HG02798 (cell line): Measurements from ENCODE around the gene AKT2.
A peak's percentile ranks its signal among the peaks of the same experiment; 100 is the strongest.

ENCODE experiments used
- ATAC-seq: cut with Tn5 transposase; IDR thresholded peaks from one replicate; pipeline ENCODE4 v1.9.1; 2021; ENCODE audit warnings: mild to moderate bottlenecking; ENCODE audit not compliant: unreplicated experiment, poor library complexity

Gene AKT2

GRCh38 chr19:40200341-40201099 is 84.6 kb downstream of the AKT2 start:
- no peak for ATAC-seq

GRCh38 chr19:40198272-40198990 is 86.7 kb downstream of the AKT2 start:
- no peak for ATAC-seq

- no peak for ATAC-seq
These were observed 91.6 kb downstream of the AKT2 start for GRCh38 chr19:40193587-40193849.

GRCh38 chr19:40192758-40193586 is 92.2 kb downstream of the AKT2 start:
- no peak for ATAC-seq

GRCh38 chr19:40191836-40192646 is 93.1 kb downstream of the AKT2 start:
- ATAC-seq: peak; percentile 7

GRCh38 chr19:40190891-40191835 is 94.0 kb downstream of the AKT2 start, which contains the start of gene MAP3K10:
TSS of gene MAP3K10 (plus strand) at chr19:40191426. CDS start at chr19:40192032, 606 bp downstream.
- ATAC-seq: peak; percentile 78

- no peak for ATAC-seq
These were observed 100.9 kb downstream of the AKT2 start for GRCh38 chr19:40184273-40184672.
